Measurements from ENCODE around the gene CBL.

The CBL gene

DNA sequence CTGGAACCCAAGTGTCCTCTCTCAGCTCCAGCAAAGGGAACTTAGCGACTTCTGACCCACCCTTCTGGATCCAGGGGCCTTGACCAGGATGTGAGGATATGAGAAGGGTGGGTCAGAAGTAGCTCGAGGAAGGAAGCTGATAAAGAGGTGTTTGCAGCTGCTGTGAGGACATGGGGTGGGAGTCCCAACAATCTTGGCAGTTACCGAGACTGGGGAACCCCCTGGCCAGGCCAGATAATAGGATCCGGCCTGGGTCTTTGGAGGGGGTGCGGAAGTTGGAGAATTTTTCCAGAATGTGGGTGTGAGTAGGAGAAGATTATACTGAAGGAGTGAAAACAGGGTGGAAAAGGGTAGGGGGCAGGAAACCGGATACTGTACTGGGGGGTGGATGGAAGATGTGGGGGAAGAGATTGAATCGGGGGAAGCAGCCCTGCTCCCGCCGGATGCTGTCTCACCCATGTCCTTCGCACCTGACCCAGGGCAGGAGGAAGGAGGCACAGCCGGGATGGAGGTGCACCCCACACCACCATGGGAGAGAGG lies 113.6 kb downstream of the CBL start:
- TF ChIP-seq CTCF (IDR thresholded peaks at IDR 0.05; ENCODE audit: low read depth, low read length, missing control alignments): no peak
- H3K4me3 ChIP-seq (ENCODE audit: low read depth, low read length): peak overlapping the region; percentile 51; the same call in 1 of the 2 replicates

DNA sequence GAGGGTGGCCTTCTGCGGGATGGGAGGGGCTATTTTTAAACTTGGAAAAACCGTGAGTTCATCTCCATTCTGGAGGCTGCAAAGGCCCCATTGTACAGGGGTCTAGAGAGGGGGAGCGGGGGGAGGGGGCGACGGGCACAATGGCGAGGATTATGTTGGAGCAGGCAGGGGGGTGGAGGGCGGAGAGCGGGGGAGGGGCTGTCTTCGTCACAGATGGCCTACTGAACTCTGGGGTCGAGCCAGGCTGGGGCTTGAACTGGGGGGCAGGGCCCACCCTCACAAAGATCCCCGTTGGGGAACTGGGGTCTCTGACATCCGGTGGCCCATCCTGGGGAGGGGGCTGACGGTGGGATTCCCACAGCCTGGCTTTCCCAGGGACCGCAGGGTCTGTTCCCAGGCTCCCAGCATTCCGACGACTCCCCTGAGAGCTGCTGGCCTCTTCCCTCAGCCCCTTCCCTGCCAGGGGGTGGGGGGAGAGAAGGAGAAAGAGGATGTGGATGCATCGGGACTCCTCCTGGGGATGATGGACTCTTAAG lies 114.2 kb downstream of the CBL start:
- TF ChIP-seq CTCF (IDR thresholded peaks at IDR 0.05; ENCODE audit: low read depth, low read length, missing control alignments): no peak
- no peak for DNase-seq (ENCODE audit: low read depth)

More for the DNA sequence above, 113.6 kb downstream of the CBL start:
- no peak for DNase-seq (ENCODE audit: low read depth)

DNA sequence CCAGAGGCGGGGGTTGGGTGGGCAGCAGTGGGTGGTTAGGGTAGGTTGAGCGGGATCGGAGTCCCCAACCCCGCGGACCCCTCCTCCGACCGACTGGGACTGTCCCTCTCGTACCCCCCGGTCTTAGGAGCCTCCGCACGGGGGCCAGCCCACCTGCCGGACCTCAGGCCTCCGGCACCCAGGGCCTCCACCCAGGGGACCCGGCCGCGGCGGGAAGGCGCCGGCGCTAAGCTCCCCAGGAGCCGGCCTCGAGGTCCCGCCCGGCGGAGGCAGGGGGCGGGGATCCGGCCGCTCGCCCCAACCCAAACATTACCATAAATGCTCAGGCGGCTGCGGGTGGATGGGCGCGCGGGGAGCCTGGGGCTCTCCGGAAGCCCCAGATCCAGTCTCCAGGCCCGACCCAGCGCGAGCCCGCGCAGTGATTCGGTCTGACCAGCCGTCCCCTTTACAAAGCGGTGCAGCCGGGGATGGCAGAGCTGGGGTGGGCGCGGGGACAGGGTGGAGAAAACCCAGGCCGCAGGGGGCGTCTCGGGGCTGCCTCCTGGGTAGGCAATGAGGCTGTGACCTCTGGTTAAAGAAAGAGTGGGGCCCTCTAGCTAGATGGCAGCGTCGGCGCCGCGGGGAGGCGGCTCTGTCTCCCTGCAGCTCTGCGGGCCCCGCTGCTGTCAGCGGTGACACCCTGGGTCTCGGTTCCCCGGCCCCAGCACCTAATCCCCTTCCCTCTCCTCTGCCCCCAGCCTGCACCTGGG lies 114.8 kb downstream of the CBL start:
- DNase-seq (ENCODE audit: low read depth): no peak
- no peak for TF ChIP-seq CTCF (IDR thresholded peaks at IDR 0.05; ENCODE audit: low read depth, low read length, missing control alignments)
- H3K4me3 ChIP-seq (ENCODE audit: low read depth, low read length): peak overlapping the region; percentile 61

More for the DNA sequence above, 114.2 kb downstream of the CBL start:
- peak overlapping the region; percentile 61 for H3K4me3 ChIP-seq (ENCODE audit: low read depth, low read length)

DNA sequence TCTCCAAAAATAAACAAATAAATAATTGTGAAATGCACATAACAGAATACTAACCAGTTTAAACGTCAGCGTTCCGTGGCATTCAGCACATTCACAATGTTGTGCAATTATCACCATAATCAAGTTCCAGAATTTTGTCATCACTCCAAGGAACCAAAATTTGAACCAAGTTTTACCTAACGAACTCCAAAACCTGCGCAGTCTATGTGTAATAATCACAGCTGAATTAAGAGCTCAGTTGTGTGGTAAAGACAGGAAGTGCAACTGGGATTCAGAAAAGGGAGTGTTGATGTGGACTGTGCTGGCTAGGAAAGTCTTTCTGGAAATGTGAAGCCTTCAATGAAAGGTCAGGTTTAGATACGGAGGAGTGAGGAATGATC lies 116.2 kb downstream of the CBL start:
- H3K4me3 ChIP-seq (ENCODE audit: low read depth, low read length): no peak overlapping the region
- no peak for DNase-seq (ENCODE audit: low read depth)
- TF ChIP-seq CTCF (IDR thresholded peaks at IDR 0.05; ENCODE audit: low read depth, low read length, missing control alignments): peak; percentile 13

DNA sequence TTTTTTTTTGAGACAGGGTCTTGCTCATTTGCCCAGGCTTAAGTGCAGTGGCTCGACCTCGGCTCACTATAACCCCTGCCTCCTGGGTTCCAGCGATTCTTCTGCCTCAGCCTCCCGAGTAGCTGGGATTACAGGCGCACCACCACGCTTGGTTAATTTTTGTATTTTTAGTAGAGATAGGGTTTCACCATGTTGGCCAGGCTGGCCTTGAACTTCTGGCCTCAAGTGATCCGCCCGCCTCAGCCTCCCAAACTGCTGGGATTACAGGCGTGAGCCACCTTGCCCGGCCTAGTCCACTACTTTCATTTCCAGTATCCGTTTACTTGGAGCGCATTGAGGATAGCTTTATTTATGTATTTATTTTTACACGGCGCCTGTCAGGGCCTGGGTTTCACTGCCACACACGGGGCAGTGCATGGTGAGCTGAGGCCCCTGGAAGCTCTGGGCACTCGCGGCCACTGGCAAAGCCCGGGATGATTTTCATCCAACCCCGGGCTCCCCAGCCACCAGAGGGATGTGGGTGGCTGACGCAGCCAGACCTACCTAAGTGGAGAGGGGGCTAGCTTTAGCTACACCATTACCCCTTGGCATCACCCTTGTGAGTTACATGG lies 116.9 kb downstream of the CBL start:
- no peak for DNase-seq (ENCODE audit: low read depth)
- TF ChIP-seq CTCF (IDR thresholded peaks at IDR 0.05; ENCODE audit: low read depth, low read length, missing control alignments): no peak
- no peak overlapping the region for H3K4me3 ChIP-seq (ENCODE audit: low read depth, low read length)

DNA sequence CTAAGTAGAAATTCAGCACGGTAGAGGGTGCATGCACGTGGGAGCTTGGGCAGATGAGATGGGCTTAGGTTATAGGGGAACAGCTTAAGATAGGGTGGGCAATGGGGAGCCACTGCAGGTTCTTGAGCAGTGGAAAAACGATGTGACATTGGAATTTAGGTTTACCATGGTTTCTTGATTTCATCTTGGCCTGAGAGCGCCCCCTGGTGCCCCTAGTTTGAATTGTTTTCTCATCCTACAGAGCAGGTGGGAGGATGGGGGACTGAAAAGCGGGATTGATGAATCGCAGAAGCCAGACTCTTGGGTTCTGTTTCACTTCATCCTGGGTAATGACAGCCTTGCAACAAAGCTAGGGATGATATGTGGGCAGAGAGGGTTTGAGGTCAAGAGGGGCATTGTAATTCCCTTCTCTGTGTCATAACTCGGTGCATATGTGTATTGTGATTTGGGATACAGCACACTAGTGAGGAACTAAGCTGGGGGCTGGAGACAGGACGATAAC lies 117.4 kb downstream of the CBL start:
- DNase-seq (ENCODE audit: low read depth): no peak
- TF ChIP-seq CTCF (IDR thresholded peaks at IDR 0.05; ENCODE audit: low read depth, low read length, missing control alignments): peak; percentile 77

More for the DNA sequence above, 117.4 kb downstream of the CBL start:
- no peak overlapping the region for H3K4me3 ChIP-seq (ENCODE audit: low read depth, low read length)
